ENCODE data around the gene AHI1.

AHI1 gene

GRCh38 chr6:135525594-135525993 is 28.1 kb upstream of the AHI1 start:
- H3K4me3 ChIP-seq (ENCODE audit: control insufficient read depth, low read depth, low read length) = no peak overlapping the region
- no peak for DNase-seq (ENCODE audit: low read depth)
- no peak for TF ChIP-seq CTCF (conservative IDR thresholded peaks at IDR 0.05; ENCODE audit: control insufficient read depth, insufficient read depth, low read depth, low read length)

GRCh38 chr6:135522965-135523692 is 25.6 kb upstream of the AHI1 start:
- no peak for TF ChIP-seq CTCF (conservative IDR thresholded peaks at IDR 0.05; ENCODE audit: control insufficient read depth, insufficient read depth, low read depth, low read length)
- peak; percentile 51 for DNase-seq (ENCODE audit: low read depth)
- no peak overlapping the region for H3K4me3 ChIP-seq (ENCODE audit: control insufficient read depth, low read depth, low read length)

GRCh38 chr6:135521431-135521830 is 23.9 kb upstream of the AHI1 start:
- DNase-seq (ENCODE audit: low read depth) = peak; percentile 51
- no peak for TF ChIP-seq CTCF (conservative IDR thresholded peaks at IDR 0.05; ENCODE audit: control insufficient read depth, insufficient read depth, low read depth, low read length)
- no peak overlapping the region for H3K4me3 ChIP-seq (ENCODE audit: control insufficient read depth, low read depth, low read length)

GRCh38 chr6:135520781-135521180 is 23.2 kb upstream of the AHI1 start:
- TF ChIP-seq CTCF (conservative IDR thresholded peaks at IDR 0.05; ENCODE audit: control insufficient read depth, insufficient read depth, low read depth, low read length) = no peak
- H3K4me3 ChIP-seq (ENCODE audit: control insufficient read depth, low read depth, low read length) = no peak overlapping the region
- no peak for DNase-seq (ENCODE audit: low read depth)

- DNase-seq (ENCODE audit: low read depth) = no peak
- no peak overlapping the region for H3K4me3 ChIP-seq (ENCODE audit: control insufficient read depth, low read depth, low read length)
- TF ChIP-seq CTCF (conservative IDR thresholded peaks at IDR 0.05; ENCODE audit: control insufficient read depth, insufficient read depth, low read depth, low read length) = no peak
Observed at GRCh38 chr6:135519348-135519747, 21.8 kb upstream of the AHI1 start.

- no peak for DNase-seq (ENCODE audit: low read depth)
- no peak for TF ChIP-seq CTCF (conservative IDR thresholded peaks at IDR 0.05; ENCODE audit: control insufficient read depth, insufficient read depth, low read depth, low read length)
- H3K4me3 ChIP-seq (ENCODE audit: control insufficient read depth, low read depth, low read length) = no peak overlapping the region
Observed at GRCh38 chr6:135517527-135517926, 20.0 kb upstream of the AHI1 start.
